LNCaP clone FGC (cell line): ENCODE data around the gene CDYL.

Source experiments
- DNase-seq: peaks from one replicate; pipeline ENCODE4 v3.0.0-alpha.2; 2011; ENCODE audit warnings: low read depth
- H3K4me3 ChIP-seq: 2 replicates; pipeline ENCODE4 v1.5.1; 2011; ENCODE audit warnings: mild to moderate bottlenecking, low read depth, low read length, control low read depth
- TF ChIP-seq, protein P1 (sequence below): IDR thresholded peaks from 2 replicates; pipeline ENCODE4 v1.5.1; 2012; ENCODE audit warnings: mild to moderate bottlenecking; ENCODE audit not compliant: control insufficient read depth, insufficient read depth; ENCODE audit errors: extremely low read depth

CDYL gene

DNA sequence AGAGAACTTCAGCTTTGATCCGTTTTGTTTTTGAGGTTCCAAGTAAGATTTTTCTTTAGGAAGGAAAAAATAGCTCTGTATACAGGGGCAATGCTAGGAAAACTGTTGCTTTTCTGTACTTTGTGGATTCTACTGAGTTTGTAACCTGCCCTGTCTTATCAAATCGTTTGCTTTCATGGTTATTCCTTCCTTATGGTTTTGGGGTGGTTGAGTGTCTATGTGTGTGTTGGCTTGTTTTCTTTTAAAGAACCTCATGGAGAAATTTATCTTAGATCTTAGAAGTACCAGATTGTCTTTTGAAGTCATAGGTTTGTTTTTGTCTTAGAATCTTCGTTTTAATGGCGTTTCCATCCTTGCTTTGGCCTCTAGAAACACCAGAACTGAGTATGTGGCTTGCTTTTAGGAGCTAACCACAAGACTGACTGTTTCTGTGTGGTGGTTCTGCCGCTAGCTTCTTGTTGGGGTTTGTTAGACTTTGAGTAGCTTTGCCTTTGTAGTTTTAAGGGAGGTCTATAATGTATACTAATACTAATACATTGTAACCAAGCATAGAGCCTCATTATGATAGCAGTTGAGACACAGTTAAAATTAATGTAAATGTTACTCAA is 140.9 kb downstream of the CDYL start:
- TF ChIP-seq, protein P1, sequence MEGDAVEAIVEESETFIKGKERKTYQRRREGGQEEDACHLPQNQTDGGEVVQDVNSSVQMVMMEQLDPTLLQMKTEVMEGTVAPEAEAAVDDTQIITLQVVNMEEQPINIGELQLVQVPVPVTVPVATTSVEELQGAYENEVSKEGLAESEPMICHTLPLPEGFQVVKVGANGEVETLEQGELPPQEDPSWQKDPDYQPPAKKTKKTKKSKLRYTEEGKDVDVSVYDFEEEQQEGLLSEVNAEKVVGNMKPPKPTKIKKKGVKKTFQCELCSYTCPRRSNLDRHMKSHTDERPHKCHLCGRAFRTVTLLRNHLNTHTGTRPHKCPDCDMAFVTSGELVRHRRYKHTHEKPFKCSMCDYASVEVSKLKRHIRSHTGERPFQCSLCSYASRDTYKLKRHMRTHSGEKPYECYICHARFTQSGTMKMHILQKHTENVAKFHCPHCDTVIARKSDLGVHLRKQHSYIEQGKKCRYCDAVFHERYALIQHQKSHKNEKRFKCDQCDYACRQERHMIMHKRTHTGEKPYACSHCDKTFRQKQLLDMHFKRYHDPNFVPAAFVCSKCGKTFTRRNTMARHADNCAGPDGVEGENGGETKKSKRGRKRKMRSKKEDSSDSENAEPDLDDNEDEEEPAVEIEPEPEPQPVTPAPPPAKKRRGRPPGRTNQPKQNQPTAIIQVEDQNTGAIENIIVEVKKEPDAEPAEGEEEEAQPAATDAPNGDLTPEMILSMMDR = no peak
- H3K4me3 ChIP-seq = no peak overlapping the region
- DNase-seq = no peak

- TF ChIP-seq, protein P1 = no peak
- no peak for DNase-seq
These were observed 144.8 kb downstream of the CDYL start for GRCh38 chr6:4920914-4921410.

GRCh38 chr6:4922488-4923037 is 146.4 kb downstream of the CDYL start:
- DNase-seq = no peak
- no peak overlapping the region for H3K4me3 ChIP-seq
- TF ChIP-seq, protein P1 = no peak

More at GRCh38 chr6:4920914-4921410, 144.8 kb downstream of the CDYL start:
- no peak overlapping the region for H3K4me3 ChIP-seq

GRCh38 chr6:4923081-4923480 is 146.9 kb downstream of the CDYL start:
- TF ChIP-seq, protein P1 = no peak
- no peak for DNase-seq

DNA sequence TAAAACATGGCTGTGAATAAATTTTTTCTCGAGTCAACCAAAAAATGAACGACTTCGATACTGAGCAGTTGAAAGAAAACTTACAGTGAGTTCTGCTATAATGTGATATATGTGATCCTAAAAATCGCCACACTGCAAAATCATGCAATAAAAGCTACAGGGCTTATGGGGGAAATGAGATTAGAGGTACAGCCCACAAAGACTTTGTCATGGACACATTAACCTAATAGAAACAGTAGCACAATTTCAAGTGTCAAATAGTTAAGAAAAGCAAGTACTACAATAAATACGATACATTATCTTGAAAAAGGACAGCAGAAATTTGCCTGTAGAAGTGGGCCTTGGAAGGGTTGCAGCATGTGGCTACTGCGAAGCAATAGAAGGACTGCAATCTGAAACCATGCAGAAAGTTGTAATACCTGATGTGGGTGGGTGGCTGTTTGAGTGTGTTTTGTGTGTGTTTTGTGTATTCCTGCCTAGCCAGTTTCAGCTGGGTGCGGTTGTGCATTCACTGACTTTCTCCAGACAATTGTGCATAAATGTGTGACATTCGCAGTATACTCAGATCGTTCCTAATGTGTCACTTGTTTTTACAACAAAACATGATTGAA is 148.6 kb downstream of the CDYL start:
- no peak overlapping the region for H3K4me3 ChIP-seq
- no peak for DNase-seq
- TF ChIP-seq, protein P1 = no peak

More at GRCh38 chr6:4923081-4923480, 146.9 kb downstream of the CDYL start:
- no peak overlapping the region for H3K4me3 ChIP-seq

GRCh38 chr6:4925580-4925979 is 149.4 kb downstream of the CDYL start:
- no peak overlapping the region for H3K4me3 ChIP-seq
- TF ChIP-seq, protein P1 = no peak
- DNase-seq = no peak
